Stimulated activated CD4-positive, alpha-beta T cell treated with anti-CD3 and anti-CD28 coated beads, Interleukin-1b, Interleukin-23, amount 100 ng/mL, for 4 hours (primary cell): Measurements from ENCODE around the gene NCCRP1.

Experiments used
- DNase-seq, 2 donors: peaks; one replicate each; pipeline ENCODE4 v3.0.0-alpha.2; 2020; ENCODE audit warnings: low read depth in 2 of 2

The NCCRP1 gene, protein sequence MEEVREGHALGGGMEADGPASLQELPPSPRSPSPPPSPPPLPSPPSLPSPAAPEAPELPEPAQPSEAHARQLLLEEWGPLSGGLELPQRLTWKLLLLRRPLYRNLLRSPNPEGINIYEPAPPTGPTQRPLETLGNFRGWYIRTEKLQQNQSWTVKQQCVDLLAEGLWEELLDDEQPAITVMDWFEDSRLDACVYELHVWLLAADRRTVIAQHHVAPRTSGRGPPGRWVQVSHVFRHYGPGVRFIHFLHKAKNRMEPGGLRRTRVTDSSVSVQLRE

DNA sequence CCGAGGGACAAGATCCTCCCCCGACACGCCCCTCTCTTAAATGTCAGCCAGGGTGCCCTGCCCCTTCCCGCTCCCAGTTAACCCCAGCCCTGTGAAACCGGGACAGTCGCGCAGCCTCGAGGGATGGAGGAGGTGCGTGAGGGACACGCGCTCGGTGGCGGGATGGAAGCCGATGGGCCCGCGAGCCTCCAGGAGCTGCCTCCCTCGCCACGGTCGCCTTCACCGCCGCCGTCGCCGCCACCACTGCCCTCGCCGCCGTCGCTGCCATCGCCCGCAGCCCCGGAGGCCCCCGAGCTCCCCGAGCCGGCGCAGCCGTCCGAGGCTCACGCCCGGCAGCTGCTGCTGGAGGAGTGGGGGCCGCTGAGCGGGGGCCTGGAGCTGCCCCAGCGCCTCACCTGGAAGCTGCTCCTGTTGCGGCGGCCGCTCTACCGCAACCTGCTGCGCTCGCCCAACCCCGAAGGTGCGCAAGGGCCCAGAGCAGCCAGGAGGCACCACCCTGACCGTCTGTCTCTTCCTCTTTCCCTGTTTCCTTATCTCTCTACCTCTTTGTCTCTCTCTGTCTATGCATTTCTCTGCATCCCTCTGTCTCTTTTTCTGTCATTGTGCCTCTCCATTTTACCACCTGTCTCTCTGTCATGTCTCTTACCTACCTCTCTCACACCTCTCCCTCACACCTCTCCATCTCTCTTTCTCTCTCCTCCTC, at the start of gene NCCRP1:
Gene NCCRP1, plus strand, starts transcription at position 105 of the 703 bp plus-strand sequence. Its CDS starts 19 bp downstream, at position 124.
- no peak for DNase-seq

GRCh38 chr19:39147480-39147879, 49.3 kb upstream of the NCCRP1 start:
- no peak for DNase-seq

DNA sequence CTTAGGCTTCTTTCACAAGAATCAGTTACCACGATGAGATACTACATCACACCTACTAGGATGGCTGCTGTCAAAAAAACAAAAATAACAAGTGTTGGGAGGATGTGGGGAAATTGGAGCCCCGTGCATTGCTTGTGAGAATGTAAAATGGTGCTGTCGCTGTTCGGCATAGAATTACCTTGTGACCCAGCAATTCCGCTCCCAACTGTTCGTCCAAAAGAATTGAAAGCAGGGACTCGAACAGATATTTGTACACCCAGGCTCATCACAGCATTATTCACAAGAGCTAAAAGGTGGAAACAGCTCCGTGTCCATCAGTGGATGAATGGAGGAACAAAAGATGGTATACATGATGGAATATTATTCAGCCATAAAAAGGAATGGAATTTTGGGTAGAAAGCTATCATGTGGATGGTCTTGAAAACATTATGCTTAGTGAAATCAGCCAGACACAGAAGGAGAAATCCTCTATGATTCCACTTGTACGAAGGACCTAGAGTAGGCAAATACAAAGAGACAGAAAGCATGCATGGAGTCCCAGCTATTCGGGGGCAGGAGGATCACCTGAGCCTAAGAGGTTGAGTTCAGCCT, 47.7 kb upstream of the NCCRP1 start:
- no peak for DNase-seq

DNA sequence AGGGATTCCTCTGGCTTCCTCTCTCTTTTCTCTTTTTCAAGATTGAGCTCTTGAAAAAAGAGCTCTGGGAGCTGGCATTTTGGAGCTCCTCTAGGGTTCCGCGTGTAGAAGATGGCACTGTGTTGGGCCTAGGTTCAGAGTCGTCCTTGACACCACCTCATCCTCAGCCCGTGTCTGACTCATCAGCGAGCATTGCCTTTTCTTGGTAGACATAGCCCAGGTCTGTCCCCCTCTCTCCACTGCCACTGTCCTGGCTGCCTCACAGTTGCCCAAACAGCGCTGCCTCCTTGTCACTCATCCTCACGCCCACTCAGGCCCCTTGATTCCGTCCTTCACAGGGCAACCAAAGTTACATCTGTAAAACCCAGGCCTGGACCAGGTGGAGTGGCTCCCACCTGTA, 46.5 kb upstream of the NCCRP1 start:
- no peak for DNase-seq

GRCh38 chr19:39150807-39151600, 45.8 kb upstream of the NCCRP1 start:
- DNase-seq, result no peak

GRCh38 chr19:39152066-39152465, 44.7 kb upstream of the NCCRP1 start:
- no peak for DNase-seq

GRCh38 chr19:39154100-39154628, 42.6 kb upstream of the NCCRP1 start:
- no peak for DNase-seq

DNA sequence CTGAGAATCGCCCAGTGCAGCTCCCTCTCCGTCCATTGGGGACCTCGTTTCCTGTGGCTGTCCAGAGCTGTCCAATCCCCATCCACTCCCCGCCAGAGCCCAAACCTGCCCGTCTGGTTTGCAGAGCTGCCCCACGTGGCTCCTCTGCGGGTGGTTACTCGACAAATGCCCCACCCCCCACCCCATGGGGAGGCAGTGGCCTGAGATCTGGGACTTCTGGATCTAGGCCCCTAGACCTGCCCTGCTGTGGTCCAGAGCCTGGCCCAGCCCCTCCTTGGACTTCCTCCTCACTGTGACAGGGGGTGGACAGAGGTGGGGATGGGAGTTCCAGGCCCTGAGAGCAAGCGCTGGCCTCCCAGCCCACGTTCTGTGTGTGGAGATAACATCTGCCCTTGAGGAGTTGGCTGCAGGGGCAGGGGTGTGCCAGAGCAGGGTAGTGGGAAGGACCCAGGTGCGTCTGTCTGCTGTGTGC, 42.1 kb upstream of the NCCRP1 start:
- DNase-seq, result no peak

GRCh38 chr19:39155114-39155700, 41.6 kb upstream of the NCCRP1 start:
- no peak for DNase-seq

DNA sequence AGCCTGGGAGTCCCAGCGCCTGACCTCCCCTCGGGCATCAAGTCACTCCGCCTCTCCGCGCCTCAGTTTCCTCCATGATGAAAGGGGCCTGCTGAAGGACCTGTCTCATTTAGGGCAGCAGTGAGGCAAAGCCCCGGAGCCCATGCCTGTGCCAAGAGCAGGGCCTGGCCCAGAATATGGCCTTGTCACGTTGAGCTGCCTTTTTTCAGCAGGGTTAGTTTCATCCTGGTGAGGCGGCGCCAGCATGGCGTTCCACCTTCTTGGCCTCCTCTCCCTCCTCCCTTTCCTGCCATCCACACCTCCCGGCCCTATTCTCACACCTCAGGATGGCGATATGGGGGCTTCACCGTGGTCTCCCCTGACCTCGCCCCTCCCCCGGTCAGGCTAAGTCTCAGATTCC, 41.0 kb upstream of the NCCRP1 start:
- DNase-seq, result no peak

DNA sequence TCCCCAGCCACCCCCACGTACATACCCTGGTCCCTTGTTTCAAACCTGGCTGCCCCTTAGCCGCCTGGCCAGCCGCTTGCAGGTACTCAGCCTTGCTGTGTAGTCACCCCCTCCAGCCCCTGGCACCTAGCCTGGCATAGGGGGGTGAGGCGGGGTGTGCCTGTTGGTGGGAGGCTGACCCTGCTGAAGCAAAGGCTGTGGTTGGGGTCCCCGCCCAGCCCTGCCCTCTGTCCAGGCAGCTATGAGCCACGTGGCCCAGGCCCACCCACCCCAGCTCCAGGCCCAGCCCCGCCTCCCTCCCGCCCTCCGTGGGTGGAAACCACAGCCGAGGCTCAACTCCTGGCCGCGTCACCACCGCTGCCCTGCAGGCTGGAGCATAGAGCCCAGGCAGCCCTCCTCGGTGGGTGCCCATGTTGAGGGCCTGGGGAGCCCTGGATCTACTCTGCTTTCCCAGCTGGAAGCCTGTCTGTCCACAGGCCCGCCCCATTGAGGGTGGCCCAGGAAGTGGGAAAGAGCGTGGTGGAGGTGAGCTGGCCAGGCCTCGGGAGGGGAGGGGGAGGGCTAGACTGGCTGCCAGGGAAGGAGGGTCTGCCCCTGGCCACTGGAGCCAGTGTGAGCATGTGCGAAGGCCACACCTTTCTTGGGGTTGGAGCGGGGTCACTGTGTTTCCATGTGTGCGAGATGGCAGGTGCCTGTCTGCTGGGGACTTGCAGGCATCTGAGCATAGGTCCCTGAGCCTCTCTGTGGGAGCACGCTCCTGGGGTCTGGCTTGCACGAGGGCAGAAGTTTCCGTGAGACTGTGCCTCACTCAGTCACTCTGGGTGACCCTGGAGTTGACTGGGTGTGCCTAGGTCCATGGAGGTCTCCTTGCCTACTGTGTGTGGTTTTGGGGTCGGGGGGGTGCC, 40.2 kb upstream of the NCCRP1 start:
- no peak for DNase-seq

GRCh38 chr19:39157275-39157996, 39.3 kb upstream of the NCCRP1 start:
- no peak for DNase-seq

- DNase-seq, result no peak
These were observed 38.8 kb upstream of the NCCRP1 start for GRCh38 chr19:39157997-39158389.

DNA sequence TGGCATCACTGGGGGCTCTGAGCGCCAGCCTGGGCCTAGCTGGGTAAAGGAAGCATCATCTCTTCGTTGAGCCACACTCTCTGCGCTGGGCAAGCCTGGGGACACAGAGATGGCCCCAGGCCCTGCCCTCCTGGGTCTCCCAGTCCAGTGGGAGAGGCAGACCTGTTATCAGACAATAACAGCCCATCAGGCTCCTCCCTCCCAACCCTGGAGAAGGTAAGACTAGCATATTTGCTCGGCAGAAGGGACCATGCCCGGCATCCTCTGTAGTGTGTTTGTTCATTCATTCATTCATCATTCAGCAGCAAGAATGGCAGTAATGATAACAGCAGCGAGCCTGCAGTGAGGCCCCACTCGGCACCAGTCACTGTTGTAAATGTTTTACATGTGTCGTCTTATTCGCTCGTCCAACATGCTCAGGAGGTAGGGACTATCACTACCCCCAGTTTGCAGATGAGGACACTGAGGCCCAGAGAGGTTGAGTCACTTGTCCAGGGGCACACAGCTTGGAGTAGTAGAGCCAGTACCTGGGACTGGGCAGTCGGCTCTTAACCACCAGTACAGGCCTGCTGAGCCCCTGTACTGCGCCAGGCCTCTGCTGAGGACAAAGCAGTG, 38.0 kb upstream of the NCCRP1 start:
- no peak for DNase-seq

- no peak for DNase-seq
These were observed 36.3 kb upstream of the NCCRP1 start for GRCh38 chr19:39160523-39160861.

DNA sequence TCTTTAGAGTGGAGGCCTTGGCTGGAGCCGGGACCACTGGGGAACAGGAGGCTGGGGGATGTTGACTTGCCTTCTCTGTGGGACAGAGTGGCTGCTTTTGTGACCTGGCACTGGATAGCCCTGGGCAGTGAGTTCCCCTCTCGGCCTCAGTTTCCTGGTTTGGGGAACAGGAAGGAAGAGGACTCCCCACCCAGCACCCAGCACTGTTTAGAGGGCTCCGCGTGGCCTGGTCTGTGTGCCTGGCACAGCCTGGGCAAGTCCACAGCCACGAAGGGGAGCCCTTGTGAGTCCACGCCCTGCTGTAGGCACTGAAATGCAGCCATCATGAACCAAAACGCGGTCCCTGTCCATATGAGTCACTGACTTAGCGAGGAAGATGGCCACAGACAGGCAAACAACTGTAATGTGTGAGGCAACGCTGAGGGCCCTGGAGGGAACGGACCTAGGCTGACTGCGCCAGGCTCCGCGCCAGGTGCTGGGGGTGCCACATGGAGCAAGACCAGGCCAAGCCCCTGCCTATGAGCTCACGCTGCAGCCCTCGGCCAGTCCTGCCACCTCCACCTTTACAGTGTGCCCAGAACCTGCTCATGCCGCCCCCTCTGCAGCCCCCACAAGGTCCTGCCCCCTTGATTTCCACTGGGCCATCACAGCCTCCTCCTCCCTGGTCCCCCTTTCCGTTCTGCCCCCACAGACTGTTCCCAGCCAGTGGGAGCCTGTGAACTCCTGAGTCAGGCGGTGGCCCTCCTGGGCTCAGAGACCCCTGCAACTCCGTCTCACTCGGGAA, 35.7 kb upstream of the NCCRP1 start:
- DNase-seq, result no peak

- DNase-seq, result no peak
These were observed 34.2 kb upstream of the NCCRP1 start for GRCh38 chr19:39162441-39163043.

GRCh38 chr19:39163621-39164020, 33.1 kb upstream of the NCCRP1 start:
- no peak for DNase-seq
